Gastrocnemius medialis (tissue), 4 donors: Measurements from ENCODE around the gene RIC8A. TPM values are rescaled to one million over a fixed set of nuclear protein-coding genes. Genes with fewer than 3 reads are reported as not detected.

Source experiments
- ATAC-seq, 2 donors: fragments of 150-250 bp; one replicate each; pipeline ENCODE4 v1.9.1; 2016
- DNase-seq, 2 donors: peaks; one replicate each; pipeline ENCODE4 v3.0.0-alpha.2; 2019
- H3K27ac ChIP-seq, 4 donors: fragments of 200-600 bp; sonication (generic); 1 replicate in 1 of 4; 2 replicates in 3 of 4; pipeline ENCODE4 v1.5.1; 2016 to 2018; ENCODE audit warnings: mild to moderate bottlenecking in 2 of 4, moderate library complexity in 1 of 4
- H3K27me3 ChIP-seq, 3 donors: fragments of 200-600 bp; sonication (generic) in 2 of 3; 1 replicate in 1 of 3; 2 replicates in 2 of 3; pipeline versions ENCODE4 v1.5.1 to v1.6.0; 2016 to 2019; ENCODE audit warnings: mild to moderate bottlenecking in 1 of 3, moderate library complexity in 1 of 3
- H3K36me3 ChIP-seq, 2 donors: fragments of 200-600 bp; sonication (generic) in 1 of 2; one replicate each; pipeline ENCODE4 v1.5.1; 2017 to 2018
- H3K4me1 ChIP-seq, 2 donors: fragments of 200-600 bp; sonication (generic) in 1 of 2; one replicate each; pipeline ENCODE4 v1.5.1; 2016 to 2017; ENCODE audit warnings: mild to moderate bottlenecking in 2 of 2
- H3K4me3 ChIP-seq, 4 donors: fragments of 200-600 bp; sonication (generic) in 3 of 4; 1 replicate in 1 of 4; 2 replicates in 3 of 4; pipeline ENCODE4 v1.5.1; 2016 to 2019; ENCODE audit warnings: mild to moderate bottlenecking in 2 of 4
- H3K9me3 ChIP-seq, 3 donors: fragments of 200-600 bp; sonication (generic) in 2 of 3; 1 replicate in 1 of 3; 2 replicates in 2 of 3; pipeline ENCODE4 v1.5.1; 2016 to 2019
- POLR2A ChIP-seq, 2 donors: fragments of 450-650 bp; IDR thresholded peaks; one replicate each; pipeline ENCODE4 v1.6.1; 2017; ENCODE audit warnings: antibody characterized with exemption in 2 of 2, mild to moderate bottlenecking in 2 of 2, moderate library complexity in 2 of 2
- in situ Hi-C, 4 donors: fragments of 200-750 bp; cut with MboI; loops; one replicate each; pipeline versions ENCODE4 v1.15.0 to v1.8.0; 2017; ENCODE audit warnings: low sequenced_read_pairs in 4 of 4
- intact Hi-C: fragments of 100-400 bp; cut with DNase I; formaldehyde crosslinking; loops from one replicate; pipeline ENCODE4 v1.15.1; 2023; ENCODE audit warnings: low total_unique reads
- total RNA-seq, 4 donors: library from RNA; depleted of rRNA; stranded (reverse); fragments of >200 nt; gene quantifications; one replicate each; pipeline versions ENCODE4 v1.1.0 to v1.2.3, GENCODE V29; 2016
- TF ChIP-seq, protein P1 (sequence below), 5 experiments: fragments of 450-650 bp in 3 of 5; fragments of 200-600 bp in 2 of 5; sonication (generic) in 2 of 5; IDR thresholded peaks in 4 of 5; conservative IDR thresholded peaks in 1 of 5; 1 replicate in 4 of 5; 2 replicates in 1 of 5; pipeline ENCODE4 v1.5.1; 2016 to 2019; ENCODE audit warnings: antibody characterized with exemption in 5 of 5, mild to moderate bottlenecking in 3 of 5, moderate library complexity in 3 of 5

RIC8A gene
- total RNA-seq, 4 donors from 2014 or later = 35.6 to 68.5 (median 47.8) TPM

DNA sequence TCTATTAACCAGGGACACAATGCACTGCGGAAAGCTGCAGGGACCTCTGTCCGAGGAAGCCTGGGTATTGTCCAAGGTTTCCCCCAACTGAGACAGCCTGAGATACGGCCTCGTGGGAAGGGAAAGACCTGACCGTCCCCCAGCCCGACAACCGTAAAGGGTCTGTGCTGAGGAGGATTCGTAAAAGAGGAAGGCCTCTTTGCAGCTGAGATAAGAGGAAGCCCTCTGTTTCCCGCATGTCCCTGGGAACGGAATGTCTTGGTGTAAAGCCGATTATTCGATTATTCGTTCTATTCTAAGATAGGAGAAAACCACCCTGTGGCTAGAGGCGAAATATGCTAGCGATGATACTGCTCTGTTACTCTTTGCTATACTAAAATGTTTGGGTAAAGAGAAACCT is 5.5 kb upstream of the RIC8A start:
- in situ Hi-C loops (no loop called here), intact Hi-C loops (loop anchor here (10.0 kb wide), 1 partner anchor 243 kb away; the partner anchor contains the start of gene ANO9)
- Histone ChIP-seq H3K27me3 (no peaks in the 10 kb centered on the region), H3K36me3 (peaks cover 0 to 29% of the 10 kb centered on the region in 2 donors), H3K4me3 (no peak overlapping the region), H3K9me3 (no peaks in the 10 kb centered on the region), H3K4me1 (peaks cover 13 to 17% of the 10 kb centered on the region in 2 donors), H3K27ac (no peak overlapping the region)
- ATAC-seq = no peak
- TF ChIP-seq, protein P1, sequence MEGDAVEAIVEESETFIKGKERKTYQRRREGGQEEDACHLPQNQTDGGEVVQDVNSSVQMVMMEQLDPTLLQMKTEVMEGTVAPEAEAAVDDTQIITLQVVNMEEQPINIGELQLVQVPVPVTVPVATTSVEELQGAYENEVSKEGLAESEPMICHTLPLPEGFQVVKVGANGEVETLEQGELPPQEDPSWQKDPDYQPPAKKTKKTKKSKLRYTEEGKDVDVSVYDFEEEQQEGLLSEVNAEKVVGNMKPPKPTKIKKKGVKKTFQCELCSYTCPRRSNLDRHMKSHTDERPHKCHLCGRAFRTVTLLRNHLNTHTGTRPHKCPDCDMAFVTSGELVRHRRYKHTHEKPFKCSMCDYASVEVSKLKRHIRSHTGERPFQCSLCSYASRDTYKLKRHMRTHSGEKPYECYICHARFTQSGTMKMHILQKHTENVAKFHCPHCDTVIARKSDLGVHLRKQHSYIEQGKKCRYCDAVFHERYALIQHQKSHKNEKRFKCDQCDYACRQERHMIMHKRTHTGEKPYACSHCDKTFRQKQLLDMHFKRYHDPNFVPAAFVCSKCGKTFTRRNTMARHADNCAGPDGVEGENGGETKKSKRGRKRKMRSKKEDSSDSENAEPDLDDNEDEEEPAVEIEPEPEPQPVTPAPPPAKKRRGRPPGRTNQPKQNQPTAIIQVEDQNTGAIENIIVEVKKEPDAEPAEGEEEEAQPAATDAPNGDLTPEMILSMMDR (IDR thresholded peaks at IDR 0.05 in 4 of 5, conservative IDR thresholded peaks at IDR 0.05 in 1 of 5) = no peak
- no peak for DNase-seq

DNA sequence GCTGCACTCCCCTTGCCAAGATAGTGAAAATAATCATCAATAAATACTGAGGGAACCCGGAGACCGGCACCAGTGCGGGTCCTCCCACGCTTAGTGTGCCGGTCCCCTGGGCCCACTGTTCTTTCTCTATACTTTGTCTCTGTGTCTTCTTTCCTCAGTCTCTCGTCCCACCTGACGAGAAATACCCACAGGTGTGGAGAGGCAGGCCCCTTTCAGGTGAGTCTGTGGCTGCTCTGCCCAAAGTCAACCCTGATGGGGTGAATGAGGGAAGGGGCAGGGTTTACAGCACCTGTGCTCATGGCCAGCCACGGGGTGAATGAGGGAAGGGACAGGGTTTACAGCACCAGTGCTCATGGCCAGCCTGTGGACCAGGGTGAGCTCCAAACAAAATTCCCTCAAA is 5.0 kb upstream of the RIC8A start:
- H3K27ac ChIP-seq = no peak overlapping the region
- TF ChIP-seq POLR2A (IDR thresholded peaks at IDR 0.05) = no peak
- TF ChIP-seq, protein P1 (IDR thresholded peaks at IDR 0.05 in 4 of 5, conservative IDR thresholded peaks at IDR 0.05 in 1 of 5) = no peak
- no peaks in the 10 kb centered on the region for H3K27me3 ChIP-seq
- H3K36me3 ChIP-seq = peaks cover 0 to 29% of the 10 kb centered on the region in 2 donors
- DNase-seq = no peak
- ATAC-seq = no peak
- H3K9me3 ChIP-seq = no peaks in the 10 kb centered on the region
- H3K4me1 ChIP-seq = peaks cover 13 to 17% of the 10 kb centered on the region in 2 donors
- H3K4me3 ChIP-seq = no peak overlapping the region
- in situ Hi-C loops (no loop called here), intact Hi-C loops (loop anchor here (10.0 kb wide), 1 partner anchor 242 kb away; the partner anchor contains the start of gene ANO9)

DNA sequence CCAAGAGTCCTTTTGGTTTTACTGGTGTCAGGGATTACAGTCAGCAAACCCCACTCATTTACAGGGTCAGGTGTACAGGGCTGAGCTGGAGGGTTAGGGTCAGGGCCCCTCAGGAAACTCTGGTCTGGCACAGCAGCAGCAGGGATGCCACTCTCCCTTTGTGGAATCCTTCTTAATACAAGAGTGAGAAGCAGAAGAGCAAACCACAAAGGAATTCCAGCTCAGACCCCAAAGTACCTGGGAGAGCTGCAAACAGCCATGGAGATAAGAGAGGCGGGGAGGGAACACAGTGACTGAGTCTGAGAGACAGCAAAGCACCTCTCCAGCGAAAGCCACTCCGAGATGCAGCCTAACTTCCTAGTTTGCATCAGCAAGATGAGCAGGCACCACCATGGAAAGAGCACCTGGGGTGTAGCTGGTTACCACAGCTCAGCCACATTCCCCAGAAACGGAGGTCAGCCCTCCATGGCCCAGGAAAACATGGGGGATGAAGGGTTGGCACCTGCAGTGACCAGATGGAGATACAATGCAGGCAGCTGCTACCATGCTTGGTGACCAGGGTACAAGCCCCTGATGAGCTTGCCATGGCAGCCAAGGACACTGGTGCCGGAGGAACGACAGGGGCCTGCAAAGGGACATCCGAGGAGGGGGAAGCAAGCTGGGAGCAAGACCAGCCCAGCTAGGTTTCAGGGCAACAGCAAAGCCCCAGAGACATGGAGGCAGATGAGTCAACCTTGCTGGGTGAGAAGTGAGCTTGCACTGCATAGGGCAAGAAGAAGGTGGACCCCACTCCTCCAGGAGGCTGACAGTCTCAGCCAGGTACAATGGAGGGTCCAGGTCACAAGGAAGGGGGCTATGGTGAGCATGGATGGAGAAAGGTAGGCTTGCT is 4.2 kb upstream of the RIC8A start:
- no peak for ATAC-seq
- H3K9me3 ChIP-seq = no peaks in the 10 kb centered on the region
- no peaks in the 10 kb centered on the region for H3K27me3 ChIP-seq
- H3K27ac ChIP-seq = no peak overlapping the region
- no peak for DNase-seq
- in situ Hi-C loops (no loop called here), intact Hi-C loops (loop anchor here (10.0 kb wide), 1 partner anchor 242 kb away; the partner anchor contains the start of gene ANO9)
- peaks cover 13 to 17% of the 10 kb centered on the region in 2 donors for H3K4me1 ChIP-seq
- TF ChIP-seq, protein P1 (IDR thresholded peaks at IDR 0.05 in 4 of 5, conservative IDR thresholded peaks at IDR 0.05 in 1 of 5) = no peak
- no peak for TF ChIP-seq POLR2A (IDR thresholded peaks at IDR 0.05)
- no peak overlapping the region for H3K4me3 ChIP-seq
- peaks cover 0 to 29% of the 10 kb centered on the region in 2 donors for H3K36me3 ChIP-seq

DNA sequence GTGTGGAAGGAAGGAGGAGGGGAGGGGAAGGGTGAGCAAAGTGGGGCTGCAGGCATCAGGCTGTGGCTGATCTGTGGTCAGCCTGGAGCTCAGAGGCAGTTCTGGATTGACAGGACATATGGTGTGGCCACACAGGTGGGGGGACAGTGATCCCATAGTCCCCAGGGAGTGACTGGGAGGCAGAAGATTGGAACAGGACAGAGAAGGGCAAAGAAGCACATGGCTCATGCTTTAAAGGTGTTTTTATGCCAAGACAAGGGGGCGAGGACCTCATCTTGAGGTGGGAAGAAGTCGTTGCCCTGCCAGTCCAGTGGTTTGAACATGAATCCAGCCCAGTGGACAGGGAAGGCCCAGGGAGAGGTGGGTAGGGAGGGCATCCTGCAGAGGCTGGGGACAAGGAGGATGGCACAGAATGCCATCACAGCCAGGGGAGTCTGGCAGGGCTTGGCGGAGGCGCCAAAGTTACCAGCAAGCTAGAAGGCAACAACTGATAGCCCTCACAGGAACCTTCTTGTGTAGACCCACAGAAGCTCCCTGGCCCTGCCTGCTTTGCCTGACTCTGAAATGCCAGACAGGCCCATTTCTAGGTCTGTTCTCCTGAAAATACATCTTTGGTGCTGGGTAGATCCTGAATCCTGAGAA is 3.4 kb upstream of the RIC8A start:
- DNase-seq = no peak
- intact Hi-C loops = loop anchor here (10.0 kb wide), 1 partner anchor 241 kb away; the partner anchor contains the start of gene ANO9
- Histone ChIP-seq H3K4me3 (no peak overlapping the region), H3K27me3 (no peaks in the 10 kb centered on the region), H3K36me3 (peaks cover 0 to 29% of the 10 kb centered on the region in 2 donors), H3K27ac (no peak overlapping the region), H3K4me1 (peaks cover 13 to 21% of the 10 kb centered on the region in 2 donors), H3K9me3 (no peaks in the 10 kb centered on the region)
- in situ Hi-C loops = no loop called here
- TF ChIP-seq POLR2A (IDR thresholded peaks at IDR 0.05) = no peak
- TF ChIP-seq, protein P1 (IDR thresholded peaks at IDR 0.05 in 4 of 5, conservative IDR thresholded peaks at IDR 0.05 in 1 of 5) = no peak
- ATAC-seq = no peak
